HG03520 (cell line): ENCODE results near the gene CLK1.

Experiments
- ATAC-seq: cut with Tn5 transposase; IDR thresholded peaks from one replicate; pipeline ENCODE4 v1.9.1; 2021; ENCODE audit warnings: mild to moderate bottlenecking, moderate library complexity; ENCODE audit not compliant: unreplicated experiment

Gene CLK1

DNA sequence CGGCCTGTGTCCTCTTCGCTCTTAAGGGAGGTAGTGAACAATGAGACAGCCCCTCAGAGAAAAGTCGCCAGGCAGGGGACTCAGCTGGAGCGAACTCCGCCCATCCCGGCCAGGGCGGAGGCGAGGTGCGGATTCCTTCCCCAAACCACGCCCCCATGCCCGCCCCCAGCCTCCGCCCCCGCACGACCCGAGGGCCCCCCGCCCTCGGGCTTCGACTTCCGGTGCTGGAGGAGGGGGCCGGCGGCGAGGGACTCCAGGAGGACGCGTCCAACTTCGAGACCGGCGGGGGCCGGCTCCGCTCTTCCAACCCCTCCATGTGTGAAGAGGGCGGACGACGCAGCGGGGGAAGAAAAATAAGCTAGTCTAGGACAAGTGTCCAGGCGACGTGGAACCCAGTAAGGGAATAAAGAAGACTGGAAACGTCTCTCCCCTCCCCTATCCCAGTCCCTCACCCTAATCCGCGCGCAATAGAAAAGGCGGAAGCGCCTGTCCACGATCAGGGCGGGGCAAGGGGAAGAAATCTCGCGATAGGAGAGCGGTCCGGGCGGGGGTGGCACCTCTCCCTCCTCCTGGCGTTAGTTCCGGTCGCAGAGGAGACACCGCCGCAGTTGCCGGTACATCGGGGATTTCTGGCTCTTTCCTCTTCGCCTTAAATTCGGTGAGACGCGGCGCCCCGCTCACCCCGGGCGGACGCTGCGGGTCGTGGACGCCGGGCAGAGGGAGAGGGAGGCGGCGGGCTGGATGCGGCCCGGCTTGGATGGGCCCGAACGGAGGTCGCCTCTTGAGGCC lies 52.9 kb downstream of the CLK1 start, which contains the start of gene BZW1:
TSS of gene BZW1 (plus strand) at position 578 of the 789 bp plus-strand sequence. CDS start 1,308 bp downstream, outside the sequence.
- peak; percentile 65 for ATAC-seq

- no peak for ATAC-seq
These were observed 53.5 kb downstream of the CLK1 start for GRCh38 chr2:200810998-200811332.

DNA sequence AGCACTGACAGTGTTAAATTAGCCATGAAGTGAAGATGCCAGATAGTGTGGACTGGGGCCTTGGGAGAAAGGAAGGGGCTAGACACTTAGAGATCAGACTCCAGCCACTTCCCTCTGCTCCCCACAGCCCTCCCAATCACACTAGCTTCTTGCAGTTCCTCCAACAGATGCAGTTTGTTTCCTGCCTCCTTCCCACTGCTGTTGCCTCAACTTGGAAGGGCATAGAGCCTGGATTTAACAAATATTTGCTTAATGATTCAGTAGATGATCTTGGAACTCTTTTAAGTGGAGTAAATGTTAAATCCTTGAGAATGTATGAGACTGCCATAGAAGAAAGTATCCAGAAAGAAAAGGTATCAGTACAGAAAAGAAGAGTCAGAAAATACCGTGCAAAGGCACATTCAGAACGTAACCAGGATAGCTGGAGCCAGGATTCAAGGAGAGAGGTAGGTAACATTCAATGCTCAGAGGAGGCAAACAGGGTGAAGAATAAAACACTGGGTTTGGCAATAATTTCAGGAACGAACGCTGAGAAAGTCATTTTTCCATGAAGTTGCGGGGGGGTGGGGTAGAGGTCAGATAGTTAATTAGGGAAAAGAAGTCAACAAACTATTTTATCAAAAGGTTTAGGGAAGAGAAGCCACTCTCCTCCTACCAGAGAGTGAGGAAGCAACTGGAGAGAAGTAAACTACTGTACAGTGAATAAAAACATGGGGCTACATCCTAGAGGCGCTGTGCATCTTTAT lies 54.0 kb downstream of the CLK1 start:
- no peak for ATAC-seq

- no peak for ATAC-seq
These were observed 54.8 kb downstream of the CLK1 start for GRCh38 chr2:200809506-200810251.
